ENCODE results near the gene CHD1L.

GRCh38 chr1:147238925-147239820, 3.3 kb upstream of the CHD1L start:
- TF ChIP-seq KLF9 (CRISPR knock-in tag; IDR thresholded peaks at IDR 0.05; ENCODE audit: low read depth) (no peak), FUBP1 (CRISPR knock-in tag; IDR thresholded peaks at IDR 0.05; ENCODE audit: borderline replicate concordance) (no peak), ZNF800 (CRISPR knock-in tag; IDR thresholded peaks at IDR 0.05) (no peak), TOPORS (CRISPR knock-in tag; IDR thresholded peaks at IDR 0.05) (no peak), ZUFSP (CRISPR knock-in tag; IDR thresholded peaks at IDR 0.05; ENCODE audit: borderline replicate concordance) (no peak), GPN1 (CRISPR knock-in tag; IDR thresholded peaks at IDR 0.05; ENCODE audit: borderline replicate concordance) (no peak), TP53 (CRISPR knock-in tag; conservative IDR thresholded peaks at IDR 0.05) (no peak), CEBPG (CRISPR knock-in tag; IDR thresholded peaks at IDR 0.05) (peak; percentile 4; the same call in 1 of the 2 replicates)
